ENCODE data around the gene TPX2. TPM values are rescaled to one million over a fixed set of nuclear protein-coding genes. Genes with fewer than 3 reads are reported as not detected.
"Not testable (repeated sequence)": the region's sequence is repeated elsewhere in the genome, so short reads cannot be mapped to it uniquely, and the experiment has no call there.

Gene TPX2
- total and polyA plus RNA-seq, 2 donors, result 0.84 to 22.7 TPM

DNA sequence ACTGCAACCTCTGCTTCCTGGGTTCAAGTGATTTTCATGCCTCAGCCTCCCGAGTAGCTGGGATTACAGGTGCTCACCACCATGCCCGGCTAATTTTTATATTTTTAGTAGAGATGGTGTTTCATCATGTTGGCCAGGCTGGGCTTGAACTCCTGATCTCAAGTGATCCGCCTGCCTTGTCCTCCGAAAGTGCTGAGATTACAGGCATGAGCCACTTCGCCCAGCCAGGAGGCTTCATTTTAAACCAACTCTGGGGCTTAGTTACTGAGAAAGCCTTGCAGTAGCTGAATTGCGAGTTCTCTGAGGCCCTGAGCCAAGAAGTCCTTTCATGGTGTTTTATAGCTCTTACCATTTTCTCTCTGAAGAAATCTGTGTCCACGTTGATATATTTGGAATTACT lies 75.1 kb downstream of the TPX2 start:
- 48% methylated on average over 7 of the region's 7 CpGs for WGBS
- DNase-seq (ENCODE audit: extremely low spot score); H3K4me1 ChIP-seq (ENCODE audit: insufficient read depth); H3K27ac ChIP-seq (ENCODE audit: low read depth); H3K36me3 ChIP-seq (ENCODE audit: insufficient read depth); H3K4me3 ChIP-seq (ENCODE audit: low read depth, low read length): not testable (repeated sequence)

DNA sequence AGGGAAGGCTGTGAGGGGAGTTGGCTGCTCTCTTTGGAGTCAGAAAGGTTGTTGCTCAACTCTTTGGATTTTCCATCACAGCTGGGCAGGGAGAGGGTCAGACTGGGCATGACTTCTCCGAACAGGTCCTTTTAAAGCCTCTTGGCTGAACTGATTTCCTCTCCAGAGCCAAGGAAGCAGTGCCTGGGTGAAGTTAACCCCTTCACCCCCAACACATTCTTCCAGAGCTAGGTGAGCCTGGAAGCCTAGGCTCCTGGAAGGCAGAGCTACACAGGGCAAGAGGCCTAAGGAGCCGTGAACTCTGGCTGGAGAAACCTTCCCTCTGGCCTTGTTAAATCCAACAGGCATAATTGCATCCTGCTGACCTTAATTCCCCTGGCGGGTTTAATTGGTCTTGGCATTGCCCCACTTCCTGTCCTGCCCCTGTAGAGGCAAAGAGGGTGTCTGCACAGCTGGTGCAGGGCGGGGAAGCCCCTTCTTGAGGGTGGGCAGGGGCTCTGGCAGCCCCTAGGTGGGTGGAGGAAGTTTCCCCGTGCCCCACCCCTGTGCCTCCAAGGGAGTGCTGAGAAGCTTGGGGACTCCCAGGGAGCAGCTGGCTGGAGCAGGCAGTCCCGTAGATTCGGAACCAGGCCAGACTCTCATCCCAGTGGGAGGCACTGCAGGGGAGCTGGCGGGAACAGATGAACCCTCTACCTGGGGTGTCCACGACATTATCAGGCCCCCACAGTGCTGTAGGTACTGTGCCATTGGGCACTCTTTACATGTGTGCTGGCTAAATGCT lies 76.5 kb downstream of the TPX2 start:
- DNase-seq (ENCODE audit: extremely low spot score), result no peak
- no peaks in the 10 kb centered on the region for H3K36me3 ChIP-seq (ENCODE audit: insufficient read depth)
- 49% methylated on average over 9 of the region's 9 CpGs for WGBS
- no peaks in the 10 kb centered on the region for H3K4me1 ChIP-seq (ENCODE audit: insufficient read depth)
- H3K4me3 ChIP-seq (ENCODE audit: low read depth, low read length), result no peak overlapping the region
- no peak overlapping the region for H3K27ac ChIP-seq (ENCODE audit: low read depth)

DNA sequence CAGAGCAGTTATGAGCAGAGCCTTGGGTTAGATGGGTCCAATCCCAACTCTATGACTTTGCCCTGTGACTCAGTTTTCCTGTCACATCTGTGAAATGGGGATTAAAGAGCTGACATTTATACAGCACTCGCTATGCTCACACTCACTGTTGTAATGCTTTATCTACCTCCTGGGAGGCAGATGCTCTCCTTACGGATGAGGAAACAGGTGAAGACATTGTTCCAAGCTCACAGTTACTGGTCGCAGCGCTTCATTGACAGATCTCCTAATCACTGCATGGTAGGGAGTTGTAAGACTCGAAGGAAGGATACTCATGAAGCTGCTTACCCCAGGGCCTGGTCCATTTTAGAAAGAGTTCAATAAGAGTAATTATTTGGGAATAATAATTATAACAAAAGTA lies 77.1 kb downstream of the TPX2 start:
- no peaks in the 10 kb centered on the region for H3K36me3 ChIP-seq (ENCODE audit: insufficient read depth)
- 94% methylated on average over 5 of the region's 5 CpGs for WGBS
- no peak overlapping the region for H3K27ac ChIP-seq (ENCODE audit: low read depth)
- H3K4me1 ChIP-seq (ENCODE audit: insufficient read depth), result no peaks in the 10 kb centered on the region
- no peak overlapping the region for H3K4me3 ChIP-seq (ENCODE audit: low read depth, low read length)
- DNase-seq (ENCODE audit: extremely low spot score), result no peak

DNA sequence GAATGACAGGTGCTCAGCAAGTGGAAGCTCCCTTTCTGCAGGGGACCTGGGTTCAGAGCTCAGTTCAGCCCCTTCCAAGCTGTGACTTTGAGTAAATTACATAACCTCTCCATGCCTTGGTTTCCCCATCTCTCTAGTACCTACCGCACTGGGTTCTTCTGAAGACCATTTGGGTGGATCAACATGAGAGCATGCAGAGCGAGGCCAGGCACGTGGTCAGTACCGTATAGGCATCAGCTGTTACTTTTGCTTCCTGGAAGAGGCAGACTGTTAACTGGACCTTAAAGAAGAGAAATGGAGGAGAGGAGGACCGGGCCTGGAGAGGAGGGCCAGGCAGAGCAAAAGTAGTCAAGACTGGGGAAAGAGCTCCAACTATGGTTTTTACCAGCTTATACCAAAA lies 78.4 kb downstream of the TPX2 start:
- no peak overlapping the region for H3K27ac ChIP-seq (ENCODE audit: low read depth)
- no peaks in the 10 kb centered on the region for H3K4me1 ChIP-seq (ENCODE audit: insufficient read depth)
- no peak overlapping the region for H3K4me3 ChIP-seq (ENCODE audit: low read depth, low read length)
- WGBS, result 91% methylated on average over 5 of the region's 5 CpGs
- no peaks in the 10 kb centered on the region for H3K36me3 ChIP-seq (ENCODE audit: insufficient read depth)
- DNase-seq (ENCODE audit: extremely low spot score), result no peak

DNA sequence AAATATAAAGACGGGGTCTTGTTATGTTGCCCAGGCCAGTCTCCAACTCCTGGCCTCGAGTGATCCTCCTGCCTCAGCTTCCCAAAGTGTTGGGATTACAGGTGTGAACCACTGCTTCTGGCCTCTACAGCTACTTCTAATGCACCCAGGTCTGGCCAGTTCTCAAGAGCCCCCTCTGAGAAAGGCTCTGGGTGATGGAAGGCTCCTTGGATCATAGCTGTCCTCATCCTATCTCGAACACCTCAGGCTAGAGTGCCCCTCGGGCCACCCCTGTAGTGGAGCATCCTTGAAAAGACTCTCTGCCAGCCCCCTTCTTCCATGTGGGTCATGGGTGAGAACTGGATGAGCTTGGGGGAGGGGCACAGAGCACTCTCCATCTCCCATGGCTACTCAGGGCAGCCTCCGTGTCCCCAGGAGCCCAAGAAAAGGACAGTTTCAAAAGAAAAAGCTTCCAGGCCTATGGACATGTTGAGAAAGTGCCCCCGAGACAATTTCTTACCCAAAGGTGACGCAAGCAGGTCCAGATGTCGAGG lies 79.4 kb downstream of the TPX2 start:
- DNase-seq (ENCODE audit: extremely low spot score), result no peak
- Histone ChIP-seq H3K4me3 (ENCODE audit: low read depth, low read length) (no peak overlapping the region), H3K27ac (ENCODE audit: low read depth) (no peak overlapping the region), H3K4me1 (ENCODE audit: insufficient read depth) (no peaks in the 10 kb centered on the region), H3K36me3 (ENCODE audit: insufficient read depth) (no peaks in the 10 kb centered on the region)
- 86% methylated on average over 8 of the region's 8 CpGs for WGBS

DNA sequence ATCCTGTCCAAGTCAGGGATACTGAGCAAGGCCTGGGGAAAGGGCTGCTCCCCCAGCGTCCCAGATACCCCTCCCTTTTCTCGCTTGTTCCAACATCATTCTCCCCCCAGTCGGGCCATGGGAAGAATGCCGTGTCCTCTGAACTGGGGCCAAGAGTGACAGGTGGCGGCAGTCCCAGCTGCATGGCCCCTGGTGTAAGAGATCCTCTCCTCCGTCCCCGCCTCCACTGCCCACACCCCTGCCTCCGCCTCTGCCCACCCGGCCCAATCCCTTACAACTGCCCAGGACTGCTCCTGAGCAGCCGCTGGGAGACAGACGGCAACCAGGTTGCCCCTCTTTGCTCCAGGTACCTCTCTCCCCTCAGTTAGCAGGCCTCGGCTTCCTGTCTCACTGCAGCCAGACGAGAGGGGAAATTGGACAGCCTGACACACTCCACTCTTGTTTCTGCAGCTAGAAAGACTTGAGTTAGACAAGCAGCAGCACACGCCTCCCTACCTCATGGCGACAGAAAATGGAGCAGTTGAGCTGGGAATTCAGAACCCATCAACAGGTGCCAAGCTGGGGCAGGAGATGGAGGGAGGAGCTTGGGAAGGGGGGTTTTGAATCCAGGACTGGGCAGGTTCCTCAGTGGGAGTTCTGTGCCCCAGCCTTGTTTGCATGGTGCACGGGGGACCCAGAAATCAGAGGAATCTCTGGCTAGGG lies 80.1 kb downstream of the TPX2 start, which contains the start of gene MYLK2:
TSS of gene MYLK2 (plus strand) at position 274 of the 702 bp plus-strand sequence. CDS start at position 499, 225 bp downstream.
- Histone ChIP-seq H3K4me1 (ENCODE audit: insufficient read depth) (no peaks in the 10 kb centered on the region), H3K4me3 (ENCODE audit: low read depth, low read length) (no peak within 1 kb of the TSS), H3K36me3 (ENCODE audit: insufficient read depth) (no peaks in the 10 kb centered on the region), H3K27ac (ENCODE audit: low read depth) (no peak within 1 kb of the TSS)
- 67% methylated on average over 16 of the region's 16 CpGs for WGBS
- DNase-seq (ENCODE audit: extremely low spot score), result no peak

DNA sequence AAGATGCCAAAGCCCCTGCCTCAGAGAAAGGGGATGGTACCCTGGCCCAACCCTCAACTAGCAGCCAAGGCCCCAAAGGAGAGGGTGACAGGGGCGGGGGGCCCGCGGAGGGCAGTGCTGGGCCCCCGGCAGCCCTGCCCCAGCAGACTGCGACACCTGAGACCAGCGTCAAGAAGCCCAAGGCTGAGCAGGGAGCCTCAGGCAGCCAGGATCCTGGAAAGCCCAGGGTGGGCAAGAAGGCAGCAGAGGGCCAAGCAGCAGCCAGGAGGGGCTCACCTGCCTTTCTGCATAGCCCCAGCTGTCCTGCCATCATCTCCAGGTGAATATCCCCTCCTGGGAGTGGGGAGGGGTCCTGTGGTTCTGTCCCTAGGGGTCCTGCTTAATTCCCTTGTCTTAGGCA lies 81.1 kb downstream of the TPX2 start:
- no peak for DNase-seq (ENCODE audit: extremely low spot score)
- Histone ChIP-seq H3K4me3 (ENCODE audit: low read depth, low read length) (no peak overlapping the region), H3K36me3 (ENCODE audit: insufficient read depth) (no peaks in the 10 kb centered on the region), H3K27ac (ENCODE audit: low read depth) (no peak overlapping the region), H3K4me1 (ENCODE audit: insufficient read depth) (no peaks in the 10 kb centered on the region)
- 74% methylated on average over 6 of the region's 6 CpGs for WGBS

DNA sequence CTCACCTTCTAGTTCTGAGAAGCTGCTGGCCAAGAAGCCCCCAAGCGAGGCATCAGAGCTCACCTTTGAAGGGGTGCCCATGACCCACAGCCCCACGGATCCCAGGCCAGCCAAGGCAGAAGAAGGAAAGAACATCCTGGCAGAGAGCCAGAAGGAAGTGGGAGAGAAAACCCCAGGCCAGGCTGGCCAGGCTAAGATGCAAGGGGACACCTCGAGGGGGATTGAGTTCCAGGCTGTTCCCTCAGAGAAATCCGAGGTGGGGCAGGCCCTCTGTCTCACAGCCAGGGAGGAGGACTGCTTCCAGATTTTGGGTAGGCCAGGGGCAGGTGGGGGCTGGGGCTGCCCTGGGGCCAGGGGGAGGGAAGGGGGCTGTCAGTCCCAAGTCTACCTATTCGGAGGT lies 82.3 kb downstream of the TPX2 start:
- WGBS, result 60% methylated on average over 5 of the region's 5 CpGs

DNA sequence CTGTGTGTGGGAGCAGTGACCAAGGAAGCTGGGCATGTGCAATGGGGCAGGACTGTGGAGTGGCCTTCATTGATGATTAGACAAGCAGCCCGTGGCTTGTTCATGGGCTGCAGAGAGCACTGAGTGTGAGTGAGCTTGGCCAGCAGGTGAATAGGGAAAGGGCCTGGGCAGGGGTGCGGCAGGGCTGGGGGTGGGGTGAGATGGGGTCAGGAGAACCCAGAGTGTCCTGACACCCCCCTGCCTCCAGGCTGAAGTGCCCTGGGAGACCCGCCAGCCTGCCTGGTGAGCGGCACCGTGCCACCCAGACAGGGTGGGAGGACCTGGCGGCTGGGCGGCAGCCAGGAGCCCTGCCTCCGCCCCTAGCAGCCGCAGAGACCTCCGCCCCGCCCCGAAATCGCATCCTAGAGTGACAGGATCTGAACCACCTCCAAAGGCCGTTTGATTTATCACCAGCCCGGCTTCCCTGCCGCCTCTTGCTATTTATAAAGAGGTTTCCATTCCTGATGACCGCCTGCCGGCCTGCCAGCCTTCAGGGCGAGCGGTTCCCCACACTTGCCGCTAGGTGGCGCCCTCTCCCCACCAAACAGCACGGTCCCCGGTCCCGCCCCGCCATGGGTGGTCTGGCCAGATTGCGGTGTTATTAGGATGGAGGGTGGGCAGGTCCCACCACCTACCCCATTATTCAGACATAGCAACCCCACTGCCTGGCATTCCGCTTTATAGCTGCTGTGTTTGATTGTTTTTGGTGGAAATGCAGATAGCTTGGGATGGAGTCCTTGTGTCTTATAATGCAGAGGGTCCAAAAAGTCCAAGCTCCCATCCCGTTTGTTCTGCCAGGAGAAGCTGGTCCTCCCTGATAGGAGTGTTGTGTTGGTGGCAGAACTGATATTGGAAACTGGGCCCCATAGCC lies 83.6 kb downstream of the TPX2 start:
- Histone ChIP-seq H3K4me1 (ENCODE audit: insufficient read depth) (no peaks in the 10 kb centered on the region), H3K27ac (ENCODE audit: low read depth) (no peak overlapping the region), H3K36me3 (ENCODE audit: insufficient read depth) (no peaks in the 10 kb centered on the region), H3K4me3 (ENCODE audit: low read depth, low read length) (no peak overlapping the region)
- DNase-seq (ENCODE audit: extremely low spot score), result peak; percentile 49
- WGBS, result 4% methylated on average over 29 of the region's 29 CpGs

More for the DNA sequence above, 82.3 kb downstream of the TPX2 start:
- H3K36me3 ChIP-seq (ENCODE audit: insufficient read depth), result no peaks in the 10 kb centered on the region
- H3K4me1 ChIP-seq (ENCODE audit: insufficient read depth), result no peaks in the 10 kb centered on the region
- no peak overlapping the region for H3K27ac ChIP-seq (ENCODE audit: low read depth)
- H3K4me3 ChIP-seq (ENCODE audit: low read depth, low read length), result no peak overlapping the region
- no peak for DNase-seq (ENCODE audit: extremely low spot score)

DNA sequence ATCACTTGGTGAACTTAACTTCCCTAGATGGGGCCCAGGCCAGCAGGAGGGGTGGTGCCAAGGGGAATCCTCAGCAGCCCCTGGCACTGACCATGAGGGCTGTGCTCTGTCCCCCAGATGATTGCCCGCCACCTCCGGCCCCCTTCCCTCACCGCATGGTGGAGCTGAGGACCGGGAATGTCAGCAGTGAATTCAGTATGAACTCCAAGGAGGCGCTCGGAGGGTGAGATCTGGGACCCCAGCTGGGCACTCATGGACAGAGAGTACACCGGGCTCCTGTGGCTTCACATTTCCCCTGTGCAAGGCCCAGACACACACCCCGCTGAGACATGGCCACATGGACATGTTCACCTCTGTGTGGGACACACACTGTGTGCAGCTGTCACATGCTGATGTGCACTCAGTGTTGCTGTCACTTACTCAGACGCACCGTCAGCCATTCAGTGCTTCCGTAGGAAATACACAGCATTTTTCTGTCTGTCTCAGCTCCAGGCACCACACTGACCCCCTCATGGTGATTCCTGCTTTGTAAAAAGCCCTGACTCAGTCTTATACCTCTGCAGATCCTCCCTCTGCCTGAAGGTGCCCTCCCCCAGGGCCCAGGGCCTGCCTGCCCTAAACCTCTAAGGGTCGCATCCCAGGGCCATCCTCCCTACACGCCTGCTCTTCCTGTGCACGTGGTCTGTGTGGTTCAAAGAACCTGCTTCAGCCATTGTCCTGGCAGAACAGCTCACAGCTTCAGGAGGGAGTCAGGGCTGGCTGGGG lies 84.5 kb downstream of the TPX2 start:
- no peak overlapping the region for H3K27ac ChIP-seq (ENCODE audit: low read depth)
- no peaks in the 10 kb centered on the region for H3K4me1 ChIP-seq (ENCODE audit: insufficient read depth)
- no peak for DNase-seq (ENCODE audit: extremely low spot score)
- H3K36me3 ChIP-seq (ENCODE audit: insufficient read depth), result no peaks in the 10 kb centered on the region
- WGBS, result 53% methylated on average over 14 of the region's 14 CpGs
- no peak overlapping the region for H3K4me3 ChIP-seq (ENCODE audit: low read depth, low read length)

DNA sequence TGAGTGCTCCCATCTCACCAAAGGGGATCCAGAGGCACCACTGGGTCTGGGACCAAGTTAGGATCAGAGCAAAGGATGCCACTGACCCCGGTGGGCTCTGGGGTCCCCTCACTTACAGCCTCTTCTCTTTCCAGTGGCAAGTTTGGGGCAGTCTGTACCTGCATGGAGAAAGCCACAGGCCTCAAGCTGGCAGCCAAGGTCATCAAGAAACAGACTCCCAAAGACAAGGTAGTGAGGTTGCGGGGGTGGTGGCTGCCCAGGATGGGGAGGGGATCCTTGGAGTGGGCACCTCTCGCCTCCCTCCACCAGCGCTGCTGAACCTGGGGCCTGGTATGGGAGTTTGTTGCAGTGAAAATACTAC lies 85.0 kb downstream of the TPX2 start:
- WGBS, result 92% methylated on average over 4 of the region's 4 CpGs

DNA sequence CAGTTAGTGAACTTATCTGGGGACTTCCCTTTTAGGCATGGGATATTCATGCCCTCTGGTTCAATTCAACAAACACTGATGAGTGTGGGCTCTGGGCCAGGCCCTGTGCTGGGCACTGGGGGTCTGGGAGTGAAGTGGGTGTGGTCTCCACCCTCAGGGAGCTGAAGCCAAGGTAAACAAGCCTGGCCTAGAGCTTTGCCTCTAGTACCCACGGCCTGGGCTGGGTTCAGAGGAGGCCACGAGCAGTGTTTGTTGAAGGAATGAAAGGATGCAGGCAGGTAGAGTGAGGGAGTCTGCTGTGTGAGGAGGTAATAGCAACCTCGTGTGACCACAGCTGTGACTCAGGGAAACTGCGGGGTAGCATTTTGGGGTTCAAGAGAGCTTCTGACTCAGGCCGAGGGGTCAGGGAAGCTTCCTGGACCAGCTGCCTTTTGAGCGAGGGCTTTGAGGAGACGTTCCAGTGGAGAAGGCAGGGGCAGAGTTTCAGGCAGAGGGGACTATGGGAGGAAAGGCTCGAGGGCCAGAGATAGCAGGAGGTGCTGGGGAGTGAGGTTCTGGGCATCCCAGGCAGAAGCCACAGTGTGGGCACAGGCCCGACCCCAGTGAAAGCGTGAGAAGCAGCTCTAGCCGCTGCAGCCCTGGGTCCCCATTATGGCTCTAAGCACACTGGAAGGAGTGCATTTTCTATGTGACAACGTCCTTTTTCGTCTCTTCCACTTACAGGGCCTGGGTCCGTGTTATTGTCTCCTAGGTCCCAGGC lies 85.6 kb downstream of the TPX2 start:
- no peaks in the 10 kb centered on the region for H3K36me3 ChIP-seq (ENCODE audit: insufficient read depth)

More for the DNA sequence above, 85.0 kb downstream of the TPX2 start:
- Histone ChIP-seq H3K4me1 (ENCODE audit: insufficient read depth) (no peaks in the 10 kb centered on the region), H3K27ac (ENCODE audit: low read depth) (no peak overlapping the region), H3K4me3 (ENCODE audit: low read depth, low read length) (no peak overlapping the region), H3K36me3 (ENCODE audit: insufficient read depth) (no peaks in the 10 kb centered on the region)
- DNase-seq (ENCODE audit: extremely low spot score), result no peak

More for the DNA sequence above, 85.6 kb downstream of the TPX2 start:
- Histone ChIP-seq H3K4me1 (ENCODE audit: insufficient read depth) (no peaks in the 10 kb centered on the region), H3K27ac (ENCODE audit: low read depth) (no peak overlapping the region), H3K4me3 (ENCODE audit: low read depth, low read length) (no peak overlapping the region)
- DNase-seq (ENCODE audit: extremely low spot score), result no peak
- 81% methylated on average over 14 of the region's 14 CpGs for WGBS
